ENCODE measurements around the gene CCT3.

The CCT3 gene

DNA sequence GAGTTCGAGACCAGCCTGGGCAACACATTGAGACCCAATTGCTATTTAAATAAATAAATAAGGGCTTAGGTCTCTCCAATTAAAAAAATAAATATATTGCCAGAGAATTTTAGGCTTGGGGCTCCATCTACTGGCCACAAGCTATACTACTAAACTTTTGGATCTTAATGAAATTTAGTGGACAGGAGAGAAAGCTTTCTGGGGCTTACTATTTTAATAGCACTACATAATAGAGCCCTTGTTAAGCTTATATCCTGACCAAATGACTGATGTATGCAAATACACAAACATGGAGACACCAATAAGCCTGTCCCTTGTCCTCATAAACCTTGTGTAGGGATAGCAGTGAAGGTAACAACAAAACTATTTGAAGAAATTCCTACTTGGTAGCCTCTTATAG lies 18.4 kb downstream of the CCT3 start:
- DNase-seq, result no peak

DNA sequence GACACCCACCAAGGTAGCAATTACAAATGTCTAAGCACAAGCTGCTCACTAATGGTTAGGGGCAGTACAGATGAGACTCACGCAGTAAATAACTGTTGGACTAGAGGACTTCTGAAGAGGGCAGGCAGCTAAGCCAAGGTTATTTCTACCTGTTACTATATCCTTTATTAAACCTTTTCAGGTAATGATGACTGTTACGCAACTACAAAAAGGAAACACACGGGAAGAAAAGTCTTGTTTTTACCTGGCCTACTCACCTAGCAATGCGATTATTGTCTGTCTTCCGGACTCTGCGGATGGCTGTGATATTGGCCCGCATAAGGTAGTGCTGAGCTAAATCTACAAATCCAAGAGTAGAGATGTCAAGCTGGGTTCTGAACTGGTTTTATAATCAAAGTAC lies 21.2 kb downstream of the CCT3 start:
- DNase-seq, result no peak

DNA sequence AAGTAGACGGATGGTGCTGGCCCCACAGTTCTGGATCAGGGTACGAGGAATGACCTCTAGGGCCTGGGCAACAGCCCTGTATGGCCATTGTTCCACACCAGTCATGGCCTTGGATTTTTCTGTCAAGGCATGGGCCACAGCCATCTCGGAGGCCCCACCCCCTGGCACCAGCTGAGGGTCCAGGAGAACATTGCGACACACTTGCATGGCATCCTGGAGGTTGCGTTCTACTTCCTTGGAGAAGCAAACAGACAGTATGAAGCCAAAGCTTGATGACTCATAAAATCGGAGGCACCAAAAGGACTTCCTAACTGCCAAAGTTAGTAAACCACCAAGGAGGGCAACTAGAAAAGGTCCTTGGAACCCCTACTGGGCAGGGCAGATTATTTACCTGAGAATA lies 27.1 kb downstream of the CCT3 start:
- no peak for DNase-seq

- DNase-seq, result no peak
Observed at GRCh38 chr1:156308078-156308477, 30.0 kb downstream of the CCT3 start.

- DNase-seq, result no peak
Observed at GRCh38 chr1:156305215-156305614, 32.9 kb downstream of the CCT3 start.

DNA sequence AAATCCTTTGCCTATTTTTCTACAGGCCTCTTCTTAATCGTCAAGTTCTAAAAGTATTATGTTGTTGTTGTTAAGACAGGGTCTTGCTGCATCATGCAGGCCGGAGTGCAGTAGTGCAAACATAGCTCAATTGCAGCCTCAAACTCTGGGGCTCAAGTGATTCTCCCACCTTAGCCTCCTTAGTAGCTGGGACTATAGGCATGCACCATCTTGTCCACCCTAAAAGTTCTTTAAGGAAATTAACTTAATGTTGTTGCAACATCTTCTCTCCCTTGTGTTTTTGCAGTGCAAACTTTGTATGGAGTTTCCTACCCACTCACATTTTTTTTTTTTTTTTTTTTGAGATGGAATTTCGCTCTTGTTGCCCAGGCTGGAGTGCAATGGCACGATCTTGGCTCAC lies 34.9 kb downstream of the CCT3 start:
- no peak for DNase-seq

DNA sequence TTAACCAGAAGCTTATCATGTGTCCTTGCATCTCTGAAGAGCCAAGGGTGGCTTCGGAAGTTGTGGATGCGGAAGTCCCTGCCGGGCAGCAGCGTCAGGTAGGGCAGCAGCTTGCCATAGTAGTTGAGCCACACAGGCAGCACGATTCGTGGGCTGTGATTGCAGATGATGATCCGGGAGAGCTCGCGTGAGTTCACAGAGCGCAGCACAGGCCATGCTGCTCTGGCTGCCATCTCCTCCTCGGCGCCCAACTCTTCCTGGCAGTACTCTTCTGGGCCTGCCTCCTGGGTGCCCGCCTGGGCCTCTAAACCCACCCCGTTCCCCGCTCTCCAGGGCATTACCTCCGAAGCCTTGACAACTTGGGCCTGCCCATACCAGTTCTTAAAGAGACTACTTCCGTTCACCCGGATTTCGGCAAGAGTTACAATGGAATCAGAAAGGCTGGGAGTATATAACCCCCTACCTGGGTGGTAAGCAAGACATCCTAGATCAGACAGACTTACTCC lies 39.2 kb downstream of the CCT3 start, which contains the start of gene VHLL:
Gene VHLL (minus strand): TSS at position 456 of the 506 bp plus-strand sequence. CDS start 118 bp downstream, at position 338.
- DNase-seq, result no peak

DNA sequence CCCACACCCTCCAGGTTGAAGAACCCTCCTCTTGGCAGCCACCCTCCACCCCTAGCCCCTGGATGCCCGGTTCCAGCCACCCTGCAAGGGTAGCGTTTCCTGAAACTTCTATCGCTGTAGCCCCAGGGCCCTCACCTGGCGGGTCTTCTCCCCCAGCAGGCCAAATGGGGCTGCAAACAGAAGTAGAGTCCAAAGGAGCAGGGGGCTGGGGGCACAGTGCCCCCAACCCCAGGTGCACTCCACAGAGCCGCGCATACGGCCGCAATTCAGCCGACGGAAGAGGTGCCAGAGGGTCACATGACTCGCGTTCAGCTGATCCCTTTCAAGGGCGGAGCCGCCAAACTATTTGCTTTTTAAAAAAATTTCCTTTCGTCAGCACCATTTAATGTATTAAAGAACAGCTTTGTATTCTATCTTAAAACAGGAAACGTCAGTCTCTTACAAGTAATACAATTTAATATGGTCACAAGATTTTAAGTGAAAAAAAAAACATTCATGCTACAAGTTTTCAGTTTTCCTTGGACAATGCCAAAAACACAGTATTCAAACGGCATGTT lies 42.6 kb downstream of the CCT3 start, which contains the start of gene GLMP:
Gene GLMP (minus strand): TSS at position 289 of the 557 bp plus-strand sequence. CDS start 34 bp downstream, at position 255.
- peak; percentile 67 for DNase-seq

- DNase-seq, result no peak
Observed at GRCh38 chr1:156293895-156294294, 44.2 kb downstream of the CCT3 start.

GRCh38 chr1:156293098-156293434 lies 45.0 kb downstream of the CCT3 start:
- DNase-seq, result no peak

- DNase-seq, result peak; percentile 99
Observed at GRCh38 chr1:156291226-156292061, 46.6 kb downstream of the CCT3 start.

- no peak for DNase-seq
Observed at GRCh38 chr1:156289857-156290256, 48.2 kb downstream of the CCT3 start.

DNA sequence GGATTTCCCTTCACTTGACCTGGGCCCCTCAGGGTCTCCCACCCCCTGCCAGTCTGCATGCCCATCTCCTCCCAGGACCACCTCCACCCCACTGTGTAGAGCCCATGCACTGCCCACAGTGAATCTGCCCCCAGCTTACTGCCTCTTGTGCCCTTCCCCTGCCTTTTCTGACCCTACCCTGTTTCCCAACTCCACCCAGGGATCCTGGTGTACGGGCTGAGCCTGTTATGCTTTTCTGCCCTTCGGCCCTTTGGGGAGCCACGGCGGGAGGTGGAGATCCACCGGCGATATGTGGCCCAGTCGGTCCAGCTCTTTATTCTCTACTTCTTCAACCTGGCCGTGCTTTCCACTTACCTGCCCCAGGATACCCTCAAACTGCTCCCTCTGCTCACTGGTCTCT lies 52.0 kb downstream of the CCT3 start:
- DNase-seq, result no peak

DNA sequence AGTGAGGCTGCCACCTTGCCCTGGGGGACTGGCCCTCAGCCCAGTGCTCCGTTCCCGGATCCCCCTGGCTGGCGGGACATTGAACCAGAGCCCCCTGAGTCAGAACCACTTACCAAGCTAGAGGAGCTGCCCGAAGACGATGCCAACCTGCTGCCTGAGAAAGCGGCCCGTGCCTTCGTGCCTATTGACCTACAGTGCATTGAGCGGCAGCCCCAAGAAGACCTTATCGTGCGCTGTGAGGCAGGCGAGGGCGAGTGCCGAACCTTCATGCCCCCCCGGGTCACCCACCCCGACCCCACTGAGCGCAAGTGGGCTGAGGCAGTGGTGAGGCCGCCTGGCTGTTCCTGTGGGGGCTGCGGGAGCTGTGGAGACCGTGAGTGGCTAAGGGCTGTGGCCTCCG lies 52.7 kb downstream of the CCT3 start:
- DNase-seq, result no peak

GRCh38 chr1:156284757-156285156 lies 53.3 kb downstream of the CCT3 start:
- DNase-seq, result no peak

DNA sequence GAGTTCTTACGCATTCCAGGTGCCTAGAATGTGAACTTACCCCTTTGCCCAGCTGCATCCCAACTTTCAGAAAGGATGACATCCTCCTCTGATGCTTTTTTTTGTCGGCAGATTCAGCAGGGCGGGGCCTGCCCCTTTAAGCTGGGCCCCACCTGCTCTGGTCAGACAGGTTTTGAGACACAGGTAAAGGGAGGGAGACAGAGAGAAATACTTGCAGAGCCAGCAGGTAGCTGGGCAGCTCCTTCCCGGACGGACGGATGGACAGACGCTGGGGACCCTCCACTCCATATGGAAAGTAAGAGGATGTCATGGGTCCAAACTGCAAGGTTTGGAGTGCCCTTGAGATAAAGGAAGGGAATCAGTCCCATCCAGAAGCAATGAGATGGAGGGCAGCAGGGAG lies 54.0 kb downstream of the CCT3 start, which contains the start of gene TMEM79:
Gene TMEM79 (plus strand): TSS at position 214 of the 400 bp plus-strand sequence. CDS start 902 bp downstream, outside the sequence.
- no peak for DNase-seq

DNA sequence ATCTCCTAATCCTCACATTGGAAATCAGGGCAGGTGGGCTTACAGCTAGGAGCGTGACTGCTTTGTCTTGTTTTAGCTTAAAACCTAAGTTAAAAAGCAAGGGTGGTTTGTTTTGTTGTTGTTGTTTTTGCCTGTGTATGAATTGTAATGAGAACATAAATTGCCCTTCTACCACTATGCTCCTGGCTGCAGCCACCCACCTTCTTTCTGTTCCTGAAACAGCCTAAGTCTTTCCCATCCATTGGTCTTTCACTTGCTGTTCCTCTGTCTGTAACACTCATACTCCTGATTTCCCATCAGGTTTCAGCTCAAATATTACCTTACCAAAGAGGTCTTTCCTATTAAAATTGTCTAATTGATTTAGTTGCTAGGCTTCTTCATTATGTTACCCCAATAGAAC lies 54.6 kb downstream of the CCT3 start:
- no peak for DNase-seq

GRCh38 chr1:156282479-156283222 lies 55.4 kb downstream of the CCT3 start, which contains the start of gene SMG5:
SMG5 (minus strand) TSS chr1:156282825; CDS start chr1:156282680, 145 bp downstream.
- DNase-seq, result peak; percentile 99

- no peak for DNase-seq
Observed at GRCh38 chr1:156281693-156282478, 56.2 kb downstream of the CCT3 start.

- no peak for DNase-seq
Observed at GRCh38 chr1:156281281-156281680, 56.8 kb downstream of the CCT3 start.

- no peak for DNase-seq
Observed at GRCh38 chr1:156279837-156280236, 58.3 kb downstream of the CCT3 start.

GRCh38 chr1:156276966-156277381 lies 61.1 kb downstream of the CCT3 start:
- DNase-seq, result no peak

All from islet precursor cell (in vitro differentiated cells).